Uterine smooth muscle cell (primary cell): ENCODE results near the gene SCAF4. TPM values are rescaled to one million over a fixed set of nuclear protein-coding genes. Genes with fewer than 3 reads are reported as not detected.

ENCODE experiments used
- total RNA-seq: library from RNA; depleted of rRNA; stranded (reverse); fragments of >200 nt; gene quantifications from 2 replicates; pipeline ENCODE4 v1.2.3, GENCODE V29; 2014

The SCAF4 gene, protein sequence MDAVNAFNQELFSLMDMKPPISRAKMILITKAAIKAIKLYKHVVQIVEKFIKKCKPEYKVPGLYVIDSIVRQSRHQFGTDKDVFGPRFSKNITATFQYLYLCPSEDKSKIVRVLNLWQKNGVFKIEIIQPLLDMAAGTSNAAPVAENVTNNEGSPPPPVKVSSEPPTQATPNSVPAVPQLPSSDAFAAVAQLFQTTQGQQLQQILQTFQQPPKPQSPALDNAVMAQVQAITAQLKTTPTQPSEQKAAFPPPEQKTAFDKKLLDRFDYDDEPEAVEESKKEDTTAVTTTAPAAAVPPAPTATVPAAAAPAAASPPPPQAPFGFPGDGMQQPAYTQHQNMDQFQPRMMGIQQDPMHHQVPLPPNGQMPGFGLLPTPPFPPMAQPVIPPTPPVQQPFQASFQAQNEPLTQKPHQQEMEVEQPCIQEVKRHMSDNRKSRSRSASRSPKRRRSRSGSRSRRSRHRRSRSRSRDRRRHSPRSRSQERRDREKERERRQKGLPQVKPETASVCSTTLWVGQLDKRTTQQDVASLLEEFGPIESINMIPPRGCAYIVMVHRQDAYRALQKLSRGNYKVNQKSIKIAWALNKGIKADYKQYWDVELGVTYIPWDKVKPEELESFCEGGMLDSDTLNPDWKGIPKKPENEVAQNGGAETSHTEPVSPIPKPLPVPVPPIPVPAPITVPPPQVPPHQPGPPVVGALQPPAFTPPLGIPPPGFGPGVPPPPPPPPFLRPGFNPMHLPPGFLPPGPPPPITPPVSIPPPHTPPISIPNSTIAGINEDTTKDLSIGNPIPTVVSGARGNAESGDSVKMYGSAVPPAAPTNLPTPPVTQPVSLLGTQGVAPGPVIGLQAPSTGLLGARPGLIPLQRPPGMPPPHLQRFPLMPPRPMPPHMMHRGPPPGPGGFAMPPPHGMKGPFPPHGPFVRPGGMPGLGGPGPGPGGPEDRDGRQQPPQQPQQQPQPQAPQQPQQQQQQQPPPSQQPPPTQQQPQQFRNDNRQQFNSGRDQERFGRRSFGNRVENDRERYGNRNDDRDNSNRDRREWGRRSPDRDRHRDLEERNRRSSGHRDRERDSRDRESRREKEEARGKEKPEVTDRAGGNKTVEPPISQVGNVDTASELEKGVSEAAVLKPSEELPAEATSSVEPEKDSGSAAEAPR
- total RNA-seq: 5.0 and 6.6 TPM in 2 replicates

DNA sequence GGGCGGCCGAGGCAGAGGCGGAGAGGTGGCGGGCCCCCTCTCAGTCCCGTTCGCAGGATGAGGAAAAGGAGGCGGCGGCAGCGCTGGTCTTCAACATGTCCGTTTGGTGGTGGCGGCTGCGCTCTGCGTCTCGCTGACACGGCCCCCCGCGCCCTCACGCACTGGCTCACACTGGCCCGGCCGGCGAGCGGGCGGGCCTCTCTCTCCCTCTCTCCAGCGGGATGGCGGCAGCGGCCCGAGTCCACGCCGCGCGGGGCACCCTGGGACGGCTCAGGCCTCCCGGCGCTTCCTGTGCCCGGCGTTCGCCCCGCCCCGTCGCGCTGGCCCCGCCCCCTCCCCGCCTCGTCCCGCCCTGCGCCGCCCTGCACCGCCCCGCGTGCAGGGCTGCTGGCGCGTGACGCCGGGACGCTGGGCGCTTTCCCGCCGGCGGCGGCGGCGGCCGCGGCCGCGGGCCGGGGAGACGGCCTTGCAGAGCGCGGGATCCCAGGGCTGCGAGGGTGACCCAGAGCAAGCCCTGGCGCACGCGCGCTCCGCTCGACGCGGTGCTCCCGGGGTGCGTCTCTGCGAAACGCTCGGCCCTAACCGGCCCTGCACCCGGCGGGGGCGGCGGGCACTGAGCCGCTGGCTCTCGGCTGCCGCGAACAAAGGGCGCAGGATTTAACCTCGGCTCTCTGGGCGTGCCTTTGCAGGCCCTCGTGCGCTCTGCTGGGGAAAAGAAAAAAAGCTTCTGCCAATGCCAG, at the start of gene SCAF4:
SCAF4 (minus strand) TSS at position 262 of the 740 bp plus-strand sequence. CDS start 426 bp downstream, outside the sequence.

DNA sequence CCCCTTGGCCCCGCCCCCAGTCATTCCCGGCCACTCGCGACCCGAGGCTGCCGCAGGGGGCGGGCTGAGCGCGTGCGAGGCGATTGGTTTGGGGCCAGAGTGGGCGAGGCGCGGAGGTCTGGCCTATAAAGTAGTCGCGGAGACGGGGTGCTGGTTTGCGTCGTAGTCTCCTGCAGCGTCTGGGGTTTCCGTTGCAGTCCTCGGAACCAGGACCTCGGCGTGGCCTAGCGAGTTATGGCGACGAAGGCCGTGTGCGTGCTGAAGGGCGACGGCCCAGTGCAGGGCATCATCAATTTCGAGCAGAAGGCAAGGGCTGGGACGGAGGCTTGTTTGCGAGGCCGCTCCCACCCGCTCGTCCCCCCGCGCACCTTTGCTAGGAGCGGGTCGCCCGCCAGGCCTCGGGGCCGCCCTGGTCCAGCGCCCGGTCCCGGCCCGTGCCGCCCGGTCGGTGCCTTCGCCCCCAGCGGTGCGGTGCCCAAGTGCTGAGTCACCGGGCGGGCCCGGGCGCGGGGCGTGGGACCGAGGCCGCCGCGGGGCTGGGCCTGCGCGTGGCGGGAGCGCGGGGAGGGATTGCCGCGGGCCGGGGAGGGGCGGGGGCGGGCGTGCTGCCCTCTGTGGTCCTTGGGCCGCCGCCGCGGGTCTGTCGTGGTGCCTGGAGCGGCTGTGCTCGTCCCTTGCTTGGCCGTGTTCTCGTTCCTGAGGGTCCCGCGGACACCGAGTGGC, 72.2 kb downstream of the SCAF4 start, which contains the start of gene SOD1:
SOD1 (plus strand) TSS at position 158 of the 723 bp plus-strand sequence; CDS start at position 235, 77 bp downstream.

Other genes starting within 250 kb of the SCAF4 start
- 311 and 317 TPM in 2 replicates for gene SOD1, start 72.4 kb downstream of the SCAF4 start, total RNA-seq
- gene HUNK, start 140.9 kb upstream of the SCAF4 start, total RNA-seq: under 0.01 and 0.12 TPM in 2 replicates